GM21515 (cell line): Measurements from ENCODE around the gene ASB2.

Experiments
- ATAC-seq: cut with Tn5 transposase; IDR thresholded peaks from one replicate; pipeline ENCODE4 v1.9.1; 2021; ENCODE audit not compliant: unreplicated experiment

Gene ASB2

GRCh38 chr14:93929657-93930056 lies 46.7 kb downstream of the ASB2 start:
- ATAC-seq = no peak

- ATAC-seq = no peak
These were observed 47.3 kb downstream of the ASB2 start for GRCh38 chr14:93929048-93929535.

GRCh38 chr14:93928184-93929047 lies 48.0 kb downstream of the ASB2 start:
- no peak for ATAC-seq

- no peak for ATAC-seq
These were observed 48.6 kb downstream of the ASB2 start for GRCh38 chr14:93927800-93928145.

GRCh38 chr14:93926873-93927799 lies 49.2 kb downstream of the ASB2 start, which contains the start of gene FAM181A:
TSS of gene FAM181A (plus strand) at chr14:93927344. CDS start at chr14:93928286, 942 bp downstream.
- no peak for ATAC-seq

GRCh38 chr14:93926245-93926872 lies 50.0 kb downstream of the ASB2 start:
- ATAC-seq = no peak

- ATAC-seq = no peak
These were observed 50.9 kb downstream of the ASB2 start for GRCh38 chr14:93925374-93925895.

- no peak for ATAC-seq
These were observed 51.6 kb downstream of the ASB2 start for GRCh38 chr14:93924592-93925355.

GRCh38 chr14:93923626-93924025 lies 52.7 kb downstream of the ASB2 start:
- ATAC-seq = no peak

- ATAC-seq = no peak
These were observed 55.2 kb downstream of the ASB2 start for GRCh38 chr14:93921001-93921806.

GRCh38 chr14:93917141-93917540 lies 59.2 kb downstream of the ASB2 start:
- no peak for ATAC-seq

GRCh38 chr14:93916498-93916897 lies 59.9 kb downstream of the ASB2 start:
- no peak for ATAC-seq

- ATAC-seq = no peak
These were observed 60.6 kb downstream of the ASB2 start for GRCh38 chr14:93915800-93916199.

GRCh38 chr14:93915070-93915705 lies 61.2 kb downstream of the ASB2 start:
- no peak for ATAC-seq

GRCh38 chr14:93914278-93914677 lies 62.1 kb downstream of the ASB2 start:
- ATAC-seq = no peak

GRCh38 chr14:93912782-93913181 lies 63.6 kb downstream of the ASB2 start:
- ATAC-seq = no peak

GRCh38 chr14:93911975-93912615 lies 64.3 kb downstream of the ASB2 start:
- no peak for ATAC-seq

GRCh38 chr14:93909429-93910128 lies 66.8 kb downstream of the ASB2 start:
- ATAC-seq = no peak
